Body of pancreas (tissue), 4 donors: ENCODE measurements around the gene BRPF1. TPM values are rescaled to one million over a fixed set of nuclear protein-coding genes. Genes with fewer than 3 reads are reported as not detected.

Source experiments
- ATAC-seq: fragments of 150-250 bp; one replicate; pipeline ENCODE4 v1.9.1; 2016
- DNase-seq, 4 donors: peaks; one replicate each; pipeline ENCODE4 v3.0.0-alpha.2; 2019
- H3K27ac ChIP-seq, 4 donors: fragments of 200-600 bp; sonication (generic); 1 replicate in 3 of 4; 2 replicates in 1 of 4; pipeline versions ENCODE4 v1.5.1 to v1.6.1; 2016 to 2019; ENCODE audit warnings: mild to moderate bottlenecking in 1 of 4, mixed read lengths in 1 of 4, moderate library complexity in 1 of 4
- H3K27me3 ChIP-seq, 2 donors: fragments of 200-600 bp; sonication (generic); one replicate each; pipeline ENCODE4 v1.6.0; 2016; ENCODE audit warnings: mild to moderate bottlenecking in 1 of 2
- H3K36me3 ChIP-seq, 2 donors: fragments of 200-600 bp; sonication (generic); replicated peaks in 1 of 2; 2 replicates each; pipeline ENCODE4 v1.5.1; 2016; ENCODE audit warnings: low read depth in 2 of 2; ENCODE audit not compliant: insufficient read depth in 1 of 2
- H3K4me1 ChIP-seq: fragments of 200-600 bp; sonication (generic); one replicate; pipeline ENCODE4 v1.6.0; 2016
- H3K4me3 ChIP-seq, 2 donors: fragments of 200-600 bp; sonication (generic); 1 replicate in 1 of 2; 2 replicates in 1 of 2; pipeline ENCODE4 v1.5.1; 2016 to 2019
- H3K9me3 ChIP-seq, 3 donors: fragments of 200-600 bp; sonication (generic); 1 replicate in 2 of 3; 2 replicates in 1 of 3; pipeline ENCODE4 v1.5.1; 2016
- POLR2A ChIP-seq, 3 donors: fragments of 450-650 bp; IDR thresholded peaks; one replicate each; pipeline ENCODE4 v1.6.1; 2016; ENCODE audit warnings: antibody characterized with exemption in 3 of 3, mild to moderate bottlenecking in 2 of 3
- WGBS, 2 donors: methylation state at CpG; one replicate each; pipeline ENCODE4 v1.1.5; 2017; 5-methylcytosine and 5-hydroxymethylcytosine counted together
- intact Hi-C: fragments of 100-400 bp; cut with DNase I; formaldehyde crosslinking; loops from one replicate; pipeline ENCODE4 v1.15.1; 2023
- total RNA-seq, 2 donors: library from RNA; depleted of rRNA; stranded (reverse); fragments of >200 nt; gene quantifications; one replicate each; pipeline ENCODE4 v1.1.0, GENCODE V29; 2016
- TF ChIP-seq, protein P1 (sequence below), 7 experiments: fragments of 450-650 bp in 4 of 7; fragments of 200-600 bp in 3 of 7; sonication (generic) in 3 of 7; IDR thresholded peaks; one replicate each; pipeline ENCODE4 v1.5.1; 2016 to 2019; ENCODE audit warnings: antibody characterized with exemption in 7 of 7

BRPF1 gene
- total RNA-seq, 2 donors from 2014 or later = 9.6 to 10.9 TPM

DNA sequence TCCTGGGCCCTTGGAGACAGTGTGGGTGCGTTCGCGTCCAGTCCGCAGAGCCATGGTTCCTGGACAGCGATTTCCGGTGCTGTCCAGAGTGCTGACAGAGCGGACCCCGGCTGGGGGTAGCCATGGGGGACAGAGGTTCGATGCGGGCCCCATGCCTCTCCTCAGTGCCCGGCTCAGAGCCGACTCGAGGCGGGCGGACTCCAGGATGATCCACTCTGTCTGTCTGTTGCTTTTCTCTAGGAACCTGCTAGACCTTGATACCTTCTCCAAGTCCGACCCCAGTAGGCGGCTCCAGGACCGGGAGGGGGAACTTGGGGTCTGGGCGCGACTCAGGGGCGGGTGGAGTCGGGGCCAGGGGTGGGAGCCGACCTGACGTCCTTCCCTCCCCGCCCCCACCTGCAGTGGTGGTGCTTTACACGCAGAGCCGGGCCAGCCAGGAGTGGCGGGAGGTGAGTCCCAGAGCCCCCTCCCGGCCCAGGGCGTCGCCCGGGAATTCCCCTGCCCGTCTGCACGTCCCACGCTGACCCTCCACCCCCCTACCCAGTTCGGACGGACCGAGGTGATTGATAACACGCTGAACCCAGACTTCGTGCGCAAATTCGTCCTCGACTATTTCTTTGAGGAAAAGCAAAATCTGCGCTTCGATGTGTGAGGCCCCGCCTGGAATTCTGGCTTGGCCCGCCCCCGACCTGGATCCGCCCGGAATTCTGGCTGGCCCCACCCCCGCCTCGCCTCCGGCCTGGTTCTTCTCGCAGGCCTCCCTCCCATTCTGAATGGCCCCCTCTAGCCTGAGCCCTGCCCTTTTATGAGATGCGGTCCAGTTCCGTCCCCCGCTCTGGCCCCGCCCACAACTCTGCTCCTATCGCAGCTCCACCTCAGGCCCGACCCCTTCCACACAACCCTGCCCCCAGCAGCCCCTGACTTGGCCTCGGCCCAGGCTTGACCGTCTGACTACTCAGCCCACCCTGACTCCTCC is 26.9 kb upstream of the BRPF1 start:
- Histone ChIP-seq H3K27me3 (peaks cover 0 to 5% of the 10 kb centered on the region in 2 donors), H3K4me3 (no peak overlapping the region), H3K9me3 (no peaks in the 10 kb centered on the region), H3K36me3 (no peaks in the 10 kb centered on the region), H3K27ac (no peak overlapping the region), H3K4me1 (peaks cover 18% of the 10 kb centered on the region)
- ATAC-seq (peak; percentile 68), DNase-seq (peak in 3 of 4 donors; percentile 28 to 41 (median 31))
- no peak for TF ChIP-seq POLR2A (IDR thresholded peaks at IDR 0.05)
- TF ChIP-seq, protein P1, sequence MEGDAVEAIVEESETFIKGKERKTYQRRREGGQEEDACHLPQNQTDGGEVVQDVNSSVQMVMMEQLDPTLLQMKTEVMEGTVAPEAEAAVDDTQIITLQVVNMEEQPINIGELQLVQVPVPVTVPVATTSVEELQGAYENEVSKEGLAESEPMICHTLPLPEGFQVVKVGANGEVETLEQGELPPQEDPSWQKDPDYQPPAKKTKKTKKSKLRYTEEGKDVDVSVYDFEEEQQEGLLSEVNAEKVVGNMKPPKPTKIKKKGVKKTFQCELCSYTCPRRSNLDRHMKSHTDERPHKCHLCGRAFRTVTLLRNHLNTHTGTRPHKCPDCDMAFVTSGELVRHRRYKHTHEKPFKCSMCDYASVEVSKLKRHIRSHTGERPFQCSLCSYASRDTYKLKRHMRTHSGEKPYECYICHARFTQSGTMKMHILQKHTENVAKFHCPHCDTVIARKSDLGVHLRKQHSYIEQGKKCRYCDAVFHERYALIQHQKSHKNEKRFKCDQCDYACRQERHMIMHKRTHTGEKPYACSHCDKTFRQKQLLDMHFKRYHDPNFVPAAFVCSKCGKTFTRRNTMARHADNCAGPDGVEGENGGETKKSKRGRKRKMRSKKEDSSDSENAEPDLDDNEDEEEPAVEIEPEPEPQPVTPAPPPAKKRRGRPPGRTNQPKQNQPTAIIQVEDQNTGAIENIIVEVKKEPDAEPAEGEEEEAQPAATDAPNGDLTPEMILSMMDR (IDR thresholded peaks at IDR 0.05) = no peak
- intact Hi-C loops = no loop called here
- 1 to 4% methylated on average over 8 to 62 of the region's 62 CpGs for WGBS, 2 donors

DNA sequence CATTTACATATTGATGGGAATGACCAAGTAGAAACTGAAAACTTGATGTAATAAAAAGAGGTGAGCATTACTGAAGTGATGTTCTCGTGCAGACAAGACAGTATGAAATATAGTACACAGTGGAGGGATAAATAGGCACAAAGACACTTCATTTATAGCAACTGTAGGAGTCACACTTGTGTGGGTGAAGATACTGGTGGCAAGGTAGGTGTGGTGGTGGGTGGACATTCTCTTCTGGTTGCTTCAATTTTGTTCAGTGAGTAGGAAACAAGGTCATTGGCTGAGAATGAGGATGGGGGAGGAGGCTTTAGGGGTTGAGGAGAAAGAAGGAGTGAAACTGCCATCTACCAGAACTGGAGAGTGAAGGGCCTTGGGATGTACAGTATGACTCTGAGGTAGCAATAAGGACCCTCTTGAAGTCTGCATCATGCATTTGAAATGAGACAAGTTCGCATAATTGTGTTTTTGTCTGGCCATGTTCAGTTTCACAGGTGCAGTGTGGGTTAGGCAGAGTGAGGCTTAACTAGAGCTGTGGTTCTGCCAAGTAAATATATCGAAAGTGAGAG is 21.3 kb upstream of the BRPF1 start:
- no peaks in the 10 kb centered on the region for H3K36me3 ChIP-seq
- WGBS, 2 donors = 58 to 66% methylated on average over 3 of the region's 3 CpGs
- ATAC-seq = no peak

DNA sequence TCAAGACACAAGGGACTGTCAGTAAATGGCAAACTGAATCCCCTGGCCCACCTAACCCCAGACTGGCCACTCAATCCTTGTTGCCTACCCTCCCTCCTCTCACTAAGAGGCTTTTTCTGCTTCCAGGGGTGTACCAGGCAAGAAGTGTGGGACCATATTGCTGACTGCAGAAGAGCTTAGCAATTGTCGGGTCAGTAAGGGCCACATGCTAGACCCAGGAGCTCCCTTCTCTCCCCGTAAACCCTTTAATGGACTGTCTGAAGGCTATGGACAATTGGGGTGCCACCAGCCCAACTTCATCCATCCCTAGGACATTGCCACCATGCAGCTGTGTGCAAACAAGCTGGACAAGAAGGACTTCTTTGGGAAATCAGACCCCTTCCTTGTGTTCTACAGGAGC is 19.1 kb upstream of the BRPF1 start:
- no peak overlapping the region for H3K27ac ChIP-seq
- H3K27me3 ChIP-seq = no peaks in the 10 kb centered on the region
- 62 to 71% methylated on average over 1 to 2 of the region's 2 CpGs for WGBS, 2 donors
- H3K4me1 ChIP-seq = peaks cover 6% of the 10 kb centered on the region
- intact Hi-C loops = no loop called here
- H3K4me3 ChIP-seq = no peak overlapping the region
- no peaks in the 10 kb centered on the region for H3K9me3 ChIP-seq
- ATAC-seq (no peak), DNase-seq (no peak)
- H3K36me3 ChIP-seq = no peaks in the 10 kb centered on the region
- TF ChIP-seq, protein P1 (IDR thresholded peaks at IDR 0.05) = no peak
- TF ChIP-seq POLR2A (IDR thresholded peaks at IDR 0.05) = no peak

More for the DNA sequence above, 21.3 kb upstream of the BRPF1 start:
- H3K4me3 ChIP-seq = no peak overlapping the region
- H3K4me1 ChIP-seq = no peaks in the 10 kb centered on the region
- no peaks in the 10 kb centered on the region for H3K9me3 ChIP-seq
- intact Hi-C loops = no loop called here
- no peaks in the 10 kb centered on the region for H3K27me3 ChIP-seq
- no peak for DNase-seq
- TF ChIP-seq POLR2A (IDR thresholded peaks at IDR 0.05) = no peak
- TF ChIP-seq, protein P1 (IDR thresholded peaks at IDR 0.05) = no peak
- H3K27ac ChIP-seq = no peak overlapping the region

DNA sequence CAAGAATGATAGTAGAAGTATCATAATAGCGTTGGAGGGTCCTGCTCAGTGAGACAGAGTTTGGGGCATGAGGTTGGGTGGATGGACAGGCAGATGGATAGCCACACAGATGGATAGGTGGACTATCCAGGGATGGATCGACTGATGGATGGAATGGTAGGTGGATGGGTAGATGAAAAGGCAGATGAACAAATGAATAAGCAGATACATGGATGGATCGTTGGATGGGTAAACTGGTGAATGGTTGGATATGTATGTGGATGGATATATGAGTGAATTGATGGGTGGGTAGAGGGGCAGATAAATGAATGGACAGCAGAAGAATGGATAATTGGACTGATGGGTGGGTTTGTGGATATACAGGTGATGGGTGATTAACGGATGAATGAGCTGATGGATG is 18.4 kb upstream of the BRPF1 start:
- WGBS, 2 donors = 65 to 68% methylated on average over 4 of the region's 4 CpGs
- Histone ChIP-seq H3K9me3 (no peaks in the 10 kb centered on the region), H3K27me3 (no peaks in the 10 kb centered on the region), H3K36me3 (no peaks in the 10 kb centered on the region), H3K4me3 (no peak overlapping the region), H3K4me1 (peaks cover 6% of the 10 kb centered on the region), H3K27ac (no peak overlapping the region)
- TF ChIP-seq POLR2A (IDR thresholded peaks at IDR 0.05) = no peak
- TF ChIP-seq, protein P1 (IDR thresholded peaks at IDR 0.05) = no peak
- DNase-seq (no peak), ATAC-seq (no peak)
- intact Hi-C loops = no loop called here
